ENCODE results near the gene ZNF778. TPM values are rescaled to one million over a fixed set of nuclear protein-coding genes. Genes with fewer than 3 reads are reported as not detected.
"Not testable (repeated sequence)": the region's sequence is repeated elsewhere in the genome, so short reads cannot be mapped to it uniquely, and the experiment has no call there.

The ZNF778 gene
- total and polyA plus RNA-seq, 4 donors = 10.7 to 14.1 (median 11.3) TPM

DNA sequence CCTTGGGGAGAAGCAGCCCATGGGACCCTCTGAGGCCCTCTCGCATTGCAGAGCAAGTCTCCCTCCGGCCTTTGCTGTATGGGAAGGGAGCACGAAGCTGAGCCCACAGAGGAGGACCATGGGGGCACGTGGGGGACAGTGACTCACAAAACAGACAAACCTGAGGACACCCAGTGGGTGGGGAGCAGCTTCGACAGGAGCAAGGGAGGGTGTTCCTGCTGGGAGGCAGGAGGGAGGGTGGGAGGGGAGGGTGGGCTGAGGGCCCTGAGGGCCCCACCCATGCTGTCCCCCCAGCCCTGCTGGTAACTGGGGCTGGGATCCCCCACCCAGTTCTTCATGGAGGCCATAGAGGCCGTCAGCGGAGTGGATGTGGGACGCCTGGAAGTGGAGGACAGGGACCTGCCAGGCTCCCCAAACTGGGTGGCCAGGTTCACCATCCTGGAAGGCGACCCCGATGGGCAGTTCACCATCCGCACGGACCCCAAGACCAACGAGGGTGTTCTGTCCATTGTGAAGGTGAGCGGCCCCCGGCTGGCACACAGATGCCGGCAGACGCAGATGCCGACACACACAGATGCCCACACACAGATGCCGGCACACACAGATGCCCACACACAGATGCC is 29.6 kb upstream of the ZNF778 start:
- no peaks in the 10 kb centered on the region for H3K9me3 ChIP-seq (ENCODE audit: control insufficient read depth, insufficient read depth, low read length)
- H3K4me1 ChIP-seq (ENCODE audit: control insufficient read depth, insufficient read depth, low read length) = peaks cover 17% of the 10 kb centered on the region
- H3K27me3 ChIP-seq (ENCODE audit: control insufficient read depth, insufficient read depth, low read length) = peaks cover 8% of the 10 kb centered on the region
- H3K36me3 ChIP-seq (ENCODE audit: control insufficient read depth, insufficient read depth, low read length) = no peaks in the 10 kb centered on the region
- no peak overlapping the region for H3K27ac ChIP-seq (ENCODE audit: low read depth, low read length)
- 73% methylated on average over 14 of the region's 19 CpGs for WGBS (ENCODE audit: insufficient coverage)
- DNase-seq (ENCODE audit: low read depth in 4 of 6, low spot score in 6 of 6) = no peak
- no peak overlapping the region for H3K4me3 ChIP-seq (ENCODE audit: low read depth, low read length)

DNA sequence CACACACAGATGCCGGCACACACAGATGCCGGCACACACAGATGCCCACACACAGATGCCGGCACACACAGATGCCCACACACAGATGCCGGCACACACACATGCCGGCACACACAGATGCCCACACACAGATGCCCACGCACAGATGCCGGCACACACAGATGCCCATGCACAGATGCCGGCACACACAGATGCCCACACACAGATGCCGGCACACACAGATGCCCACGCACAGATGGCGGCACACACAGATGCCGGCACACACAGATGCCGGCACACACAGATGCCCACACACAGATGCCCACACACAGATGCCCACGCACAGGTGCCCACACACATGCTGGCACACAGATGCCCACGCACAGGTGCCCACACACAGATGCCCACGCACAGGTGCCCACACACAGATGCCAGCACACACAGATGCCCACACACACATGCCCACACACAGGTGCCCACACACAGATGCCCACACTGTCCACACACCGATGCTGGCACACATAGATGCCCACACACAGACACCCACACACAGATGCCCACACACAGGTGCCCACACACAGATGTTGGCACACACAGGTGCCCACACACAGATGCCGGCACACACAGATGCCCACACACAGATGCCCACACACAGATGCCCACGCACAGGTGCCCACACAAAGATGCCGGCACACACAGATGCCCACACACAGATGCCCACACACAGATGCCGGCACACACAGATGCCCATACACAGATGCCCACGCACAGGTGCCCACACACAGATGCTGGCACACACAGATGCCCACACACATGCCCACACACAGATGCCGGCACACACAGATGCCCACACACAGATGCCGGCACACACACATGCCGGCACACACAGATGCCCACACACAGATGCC is 28.8 kb upstream of the ZNF778 start:
- H3K27me3 ChIP-seq (ENCODE audit: control insufficient read depth, insufficient read depth, low read length); H3K36me3 ChIP-seq (ENCODE audit: control insufficient read depth, insufficient read depth, low read length); H3K4me3 ChIP-seq (ENCODE audit: low read depth, low read length); DNase-seq (ENCODE audit: low read depth in 4 of 6, low spot score in 6 of 6); H3K27ac ChIP-seq (ENCODE audit: low read depth, low read length); H3K9me3 ChIP-seq (ENCODE audit: control insufficient read depth, insufficient read depth, low read length): not testable (repeated sequence)
- peaks cover 22% of the 10 kb centered on the region for H3K4me1 ChIP-seq (ENCODE audit: control insufficient read depth, insufficient read depth, low read length)
- 96% methylated on average over 20 of the region's 25 CpGs for WGBS (ENCODE audit: insufficient coverage)

DNA sequence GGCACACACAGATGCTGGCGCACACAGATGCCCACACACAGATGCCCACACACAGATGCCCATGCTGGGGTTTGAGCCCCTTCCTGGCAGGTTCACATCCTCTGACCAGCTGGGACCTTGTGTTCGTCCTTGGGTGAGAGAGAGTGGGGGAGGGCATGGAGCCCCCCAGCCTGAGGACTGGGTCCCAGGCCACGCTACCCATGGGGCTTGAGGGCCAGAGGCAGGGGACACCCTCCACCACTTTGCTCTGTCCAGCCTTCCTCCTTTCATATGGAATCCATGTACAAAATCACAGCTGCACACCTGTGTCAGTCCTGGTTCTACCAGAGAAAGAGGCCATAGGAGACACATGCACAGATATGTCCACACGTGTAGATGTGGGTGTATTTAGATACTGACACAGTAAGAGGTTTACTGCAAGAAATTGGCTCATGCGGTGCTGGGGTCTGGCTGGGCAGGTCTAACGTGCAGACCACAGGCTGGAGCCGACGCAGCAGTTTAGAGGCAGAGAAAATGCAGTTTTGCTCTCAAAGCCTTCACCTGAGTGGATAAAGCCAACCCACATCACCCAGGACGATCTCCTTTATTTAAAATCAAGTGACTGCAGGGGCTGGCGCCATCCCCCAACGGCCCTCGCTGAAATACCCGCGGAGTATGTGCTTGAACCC is 28.0 kb upstream of the ZNF778 start:
- peaks cover 22% of the 10 kb centered on the region for H3K4me1 ChIP-seq (ENCODE audit: control insufficient read depth, insufficient read depth, low read length)
- peaks cover 8% of the 10 kb centered on the region for H3K27me3 ChIP-seq (ENCODE audit: control insufficient read depth, insufficient read depth, low read length)
- no peaks in the 10 kb centered on the region for H3K36me3 ChIP-seq (ENCODE audit: control insufficient read depth, insufficient read depth, low read length)
- no peak overlapping the region for H3K27ac ChIP-seq (ENCODE audit: low read depth, low read length)
- H3K9me3 ChIP-seq (ENCODE audit: control insufficient read depth, insufficient read depth, low read length) = no peaks in the 10 kb centered on the region
- DNase-seq (ENCODE audit: low read depth in 4 of 6, low spot score in 6 of 6) = no peak
- H3K4me3 ChIP-seq (ENCODE audit: low read depth, low read length) = no peak overlapping the region
- 71% methylated on average over 9 of the region's 14 CpGs for WGBS (ENCODE audit: insufficient coverage)

DNA sequence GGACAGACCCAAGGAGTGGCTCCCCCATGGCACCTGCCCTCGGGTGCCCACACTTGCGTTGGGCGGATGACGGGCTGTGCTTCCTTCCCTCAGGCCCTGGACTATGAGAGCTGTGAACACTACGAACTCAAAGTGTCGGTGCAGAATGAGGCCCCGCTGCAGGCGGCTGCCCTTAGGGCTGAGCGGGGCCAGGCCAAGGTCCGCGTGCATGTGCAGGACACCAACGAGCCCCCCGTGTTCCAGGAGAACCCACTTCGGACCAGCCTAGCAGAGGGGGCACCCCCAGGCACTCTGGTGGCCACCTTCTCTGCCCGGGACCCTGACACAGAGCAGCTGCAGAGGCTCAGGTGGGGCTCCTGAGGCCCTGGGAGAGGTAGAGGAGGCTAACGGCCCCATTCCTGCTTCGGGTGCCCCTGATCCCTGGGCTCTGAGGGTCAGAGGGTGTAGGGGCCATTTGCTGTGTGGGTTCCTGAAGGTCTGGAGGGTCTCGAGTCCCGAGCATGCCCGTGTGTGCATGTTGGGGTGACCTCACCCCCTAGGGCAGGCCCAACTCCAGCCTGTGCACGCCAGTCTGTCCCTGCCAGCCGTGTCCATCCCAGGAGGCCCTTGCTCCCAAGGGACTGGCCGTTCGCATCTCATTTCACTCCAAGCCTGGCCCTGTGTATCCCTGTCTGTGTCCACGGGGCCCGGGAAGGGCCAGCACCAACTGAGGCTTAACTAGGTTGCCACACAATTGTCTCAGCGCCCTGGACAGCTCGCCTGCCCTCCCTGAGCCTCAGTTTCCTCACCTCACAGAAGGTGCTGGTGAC is 27.1 kb upstream of the ZNF778 start:
- Histone ChIP-seq H3K4me3 (ENCODE audit: low read depth, low read length) (no peak overlapping the region), H3K27me3 (ENCODE audit: control insufficient read depth, insufficient read depth, low read length) (peaks cover 8% of the 10 kb centered on the region), H3K4me1 (ENCODE audit: control insufficient read depth, insufficient read depth, low read length) (peaks cover 22% of the 10 kb centered on the region), H3K27ac (ENCODE audit: low read depth, low read length) (no peak overlapping the region), H3K9me3 (ENCODE audit: control insufficient read depth, insufficient read depth, low read length) (no peaks in the 10 kb centered on the region), H3K36me3 (ENCODE audit: control insufficient read depth, insufficient read depth, low read length) (no peaks in the 10 kb centered on the region)
- 74% methylated on average over 26 of the region's 28 CpGs for WGBS (ENCODE audit: insufficient coverage)
- no peak for DNase-seq (ENCODE audit: low read depth in 4 of 6, low spot score in 6 of 6)

DNA sequence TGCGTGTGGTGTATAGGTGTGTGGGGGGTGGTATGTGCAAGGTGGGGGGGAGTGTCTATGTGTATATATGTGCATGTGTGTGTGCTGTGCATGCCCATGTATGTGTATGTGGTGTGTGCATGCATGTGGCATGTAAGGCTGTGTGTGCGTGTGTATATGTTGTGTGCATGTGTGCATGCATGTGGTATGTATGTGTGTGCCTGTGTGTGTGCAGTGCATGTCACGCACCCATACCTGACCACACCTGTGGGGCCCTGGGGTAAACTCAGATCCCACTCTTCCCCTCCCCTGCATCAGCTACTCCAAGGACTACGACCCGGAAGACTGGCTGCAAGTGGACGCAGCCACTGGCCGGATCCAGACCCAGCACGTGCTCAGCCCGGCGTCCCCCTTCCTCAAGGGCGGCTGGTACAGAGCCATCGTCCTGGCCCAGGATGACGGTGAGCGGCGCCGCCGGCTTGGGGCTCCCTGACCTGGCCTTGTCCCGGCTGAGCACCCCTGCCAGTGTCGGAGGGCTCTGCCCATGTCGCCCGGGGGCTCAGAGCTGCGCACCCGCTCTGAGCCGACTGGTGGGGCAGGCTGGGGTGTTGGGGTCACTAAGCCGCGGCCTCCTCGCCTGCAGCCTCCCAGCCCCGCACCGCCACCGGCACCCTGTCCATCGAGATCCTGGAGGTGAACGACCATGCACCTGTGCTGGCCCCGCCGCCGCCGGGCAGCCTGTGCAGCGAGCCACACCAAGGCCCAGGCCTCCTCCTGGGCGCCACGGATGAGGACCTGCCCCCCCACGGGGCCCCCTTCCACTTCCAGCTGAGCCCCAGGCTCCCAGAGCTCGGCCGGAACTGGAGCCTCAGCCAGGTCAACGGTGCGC is 26.2 kb upstream of the ZNF778 start:
- Histone ChIP-seq H3K9me3 (ENCODE audit: control insufficient read depth, insufficient read depth, low read length) (no peaks in the 10 kb centered on the region), H3K4me3 (ENCODE audit: low read depth, low read length) (no peak overlapping the region), H3K27me3 (ENCODE audit: control insufficient read depth, insufficient read depth, low read length) (peaks cover 8% of the 10 kb centered on the region), H3K36me3 (ENCODE audit: control insufficient read depth, insufficient read depth, low read length) (no peaks in the 10 kb centered on the region), H3K4me1 (ENCODE audit: control insufficient read depth, insufficient read depth, low read length) (peaks cover 22% of the 10 kb centered on the region), H3K27ac (ENCODE audit: low read depth, low read length) (no peak overlapping the region)
- WGBS (ENCODE audit: insufficient coverage) = 58% methylated on average over 38 of the region's 44 CpGs
- DNase-seq (ENCODE audit: low read depth in 4 of 6, low spot score in 6 of 6) = no peak

DNA sequence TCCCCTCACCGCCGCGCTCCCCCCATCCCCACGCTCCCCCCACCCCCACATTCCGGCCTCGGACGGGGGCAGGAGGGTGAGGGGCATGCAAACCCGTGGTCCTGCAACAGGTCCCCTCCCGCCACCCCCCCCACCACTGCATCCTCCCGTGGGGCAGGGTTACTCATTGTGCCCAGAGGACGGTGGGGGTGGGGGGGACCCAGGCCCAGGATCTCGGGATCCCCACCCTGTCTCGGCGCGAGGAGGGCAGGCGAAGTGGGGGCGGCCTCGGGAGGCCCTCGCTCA is 25.7 kb upstream of the ZNF778 start:
- DNase-seq (ENCODE audit: low read depth in 4 of 6, low spot score in 6 of 6) = no peak
- Histone ChIP-seq H3K4me3 (ENCODE audit: low read depth, low read length) (no peak overlapping the region), H3K4me1 (ENCODE audit: control insufficient read depth, insufficient read depth, low read length) (peaks cover 22% of the 10 kb centered on the region), H3K27me3 (ENCODE audit: control insufficient read depth, insufficient read depth, low read length) (peaks cover 8% of the 10 kb centered on the region), H3K27ac (ENCODE audit: low read depth, low read length) (no peak overlapping the region), H3K9me3 (ENCODE audit: control insufficient read depth, insufficient read depth, low read length) (no peaks in the 10 kb centered on the region), H3K36me3 (ENCODE audit: control insufficient read depth, insufficient read depth, low read length) (no peaks in the 10 kb centered on the region)
- WGBS (ENCODE audit: insufficient coverage) = 1% methylated on average over 9 of the region's 19 CpGs

DNA sequence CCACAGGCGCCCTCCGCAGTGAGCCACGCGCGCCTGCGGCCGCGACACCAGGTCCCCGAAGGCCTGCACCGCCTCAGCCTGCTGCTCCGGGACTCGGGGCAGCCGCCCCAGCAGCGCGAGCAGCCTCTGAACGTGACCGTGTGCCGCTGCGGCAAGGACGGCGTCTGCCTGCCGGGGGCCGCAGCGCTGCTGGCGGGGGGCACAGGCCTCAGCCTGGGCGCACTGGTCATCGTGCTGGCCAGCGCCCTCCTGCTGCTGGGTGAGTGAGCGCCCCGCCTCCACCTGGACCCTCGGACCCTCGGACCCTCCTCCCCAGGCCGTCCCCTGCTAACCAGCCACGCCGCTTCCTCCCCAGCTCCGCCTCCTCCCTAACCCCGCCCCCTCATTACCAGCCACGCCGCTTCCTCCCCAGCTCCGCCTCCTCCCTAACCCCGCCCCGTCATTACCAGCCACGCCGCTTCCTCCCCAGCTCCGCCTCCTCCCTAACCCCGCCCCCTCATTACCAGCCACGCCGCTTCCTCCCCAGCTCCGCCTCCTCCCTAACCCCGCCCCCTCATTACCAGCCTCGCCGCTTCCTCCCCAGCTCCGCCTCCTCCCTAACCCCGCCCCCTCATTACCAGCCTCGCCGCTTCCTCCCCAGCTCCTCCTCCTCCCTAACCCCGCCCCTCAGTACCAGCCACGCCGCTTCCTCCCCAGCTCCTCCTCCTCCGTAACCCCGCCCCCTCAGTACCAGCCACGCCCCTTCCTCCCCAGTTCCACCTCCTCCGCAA is 25.1 kb upstream of the ZNF778 start:
- peak in 3 of 6 donors; percentile 71 to 89 (median 81) for DNase-seq (ENCODE audit: low read depth in 4 of 6, low spot score in 6 of 6)
- not testable (repeated sequence) for H3K27me3 ChIP-seq (ENCODE audit: control insufficient read depth, insufficient read depth, low read length); H3K4me3 ChIP-seq (ENCODE audit: low read depth, low read length); H3K27ac ChIP-seq (ENCODE audit: low read depth, low read length); H3K36me3 ChIP-seq (ENCODE audit: control insufficient read depth, insufficient read depth, low read length); H3K9me3 ChIP-seq (ENCODE audit: control insufficient read depth, insufficient read depth, low read length)
- 1% methylated on average over 51 of the region's 63 CpGs for WGBS (ENCODE audit: insufficient coverage)
- H3K4me1 ChIP-seq (ENCODE audit: control insufficient read depth, insufficient read depth, low read length) = peaks cover 22% of the 10 kb centered on the region

DNA sequence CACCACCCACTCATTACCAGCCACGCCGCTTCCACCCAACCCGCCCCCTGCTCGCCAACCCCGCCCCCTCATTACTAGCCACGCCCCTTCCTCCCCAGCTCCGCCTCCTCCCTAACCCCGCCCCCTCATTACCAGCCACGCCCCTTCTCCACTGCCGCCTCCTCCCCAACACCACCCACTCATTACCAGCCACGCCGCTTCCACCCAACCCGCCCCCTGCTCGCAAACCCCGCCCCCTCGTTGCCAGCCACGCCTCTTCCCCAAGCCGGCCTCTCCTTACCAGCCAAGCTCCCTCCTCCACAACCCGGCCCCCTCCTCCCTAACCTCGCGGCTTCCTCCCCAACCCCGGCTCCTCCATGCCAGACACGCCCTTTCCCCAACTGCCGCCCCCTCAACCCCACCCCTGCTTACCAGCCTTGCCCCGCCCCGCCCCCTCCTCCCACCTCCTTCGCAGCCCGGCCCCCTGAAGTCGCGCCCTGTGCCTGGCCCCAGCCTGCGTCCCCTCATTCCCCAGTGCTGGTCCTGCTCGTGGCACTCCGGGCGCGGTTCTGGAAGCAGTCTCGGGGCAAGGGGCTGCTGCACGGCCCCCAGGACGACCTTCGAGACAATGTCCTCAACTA is 24.4 kb upstream of the ZNF778 start:
- no peaks in the 10 kb centered on the region for H3K36me3 ChIP-seq (ENCODE audit: control insufficient read depth, insufficient read depth, low read length)

More for the DNA sequence above, 24.4 kb upstream of the ZNF778 start:
- 7% methylated on average over 22 of the region's 39 CpGs for WGBS (ENCODE audit: insufficient coverage)
- no peak overlapping the region for H3K4me3 ChIP-seq (ENCODE audit: low read depth, low read length)
- peak in 1 of 6 donors; percentile 45 for DNase-seq (ENCODE audit: low read depth in 4 of 6, low spot score in 6 of 6)
- H3K27ac ChIP-seq (ENCODE audit: low read depth, low read length) = no peak overlapping the region
- H3K9me3 ChIP-seq (ENCODE audit: control insufficient read depth, insufficient read depth, low read length) = no peaks in the 10 kb centered on the region
- H3K27me3 ChIP-seq (ENCODE audit: control insufficient read depth, insufficient read depth, low read length) = peaks cover 8% of the 10 kb centered on the region
- peaks cover 22% of the 10 kb centered on the region for H3K4me1 ChIP-seq (ENCODE audit: control insufficient read depth, insufficient read depth, low read length)

Measured in spinal cord (tissue), 10 donors.